Spleen (tissue), 11 donors: Measurements from ENCODE around the gene NDOR1. TPM values are rescaled to one million over a fixed set of nuclear protein-coding genes. Genes with fewer than 3 reads are reported as not detected.

Experiments used
- DNase-seq: peaks from one replicate; pipeline ENCODE4 v3.0.0-alpha.2; 2020
- H3K27ac ChIP-seq, 8 donors: fragments of 200-600 bp; sonication (generic) in 7 of 8; 1 replicate in 4 of 8; 2 replicates in 4 of 8; pipeline versions ENCODE4 v1.5.0 to v1.8.0; 2016 to 2021; ENCODE audit warnings: inconsistent platforms in 4 of 8, mild to moderate bottlenecking in 4 of 8, moderate library complexity in 1 of 8
- H3K27me3 ChIP-seq, 7 donors: fragments of 200-600 bp; sonication (generic) in 6 of 7; replicated peaks in 1 of 7; 1 replicate in 4 of 7; 2 replicates in 3 of 7; pipeline versions ENCODE4 v1.5.0 to v1.8.0; 2016 to 2021; ENCODE audit warnings: inconsistent platforms in 3 of 7, mild to moderate bottlenecking in 1 of 7
- H3K36me3 ChIP-seq, 6 donors: fragments of 200-600 bp; sonication (generic) in 5 of 6; 1 replicate in 4 of 6; 2 replicates in 2 of 6; pipeline versions ENCODE4 v1.5.0 to v1.8.0; 2016 to 2021; ENCODE audit warnings: inconsistent platforms in 2 of 6
- H3K4me1 ChIP-seq, 6 donors: fragments of 200-600 bp; sonication (generic) in 5 of 6; 1 replicate in 3 of 6; 2 replicates in 3 of 6; pipeline versions ENCODE4 v1.5.0 to v1.8.0; 2016 to 2021; ENCODE audit warnings: inconsistent platforms in 3 of 6
- H3K4me3 ChIP-seq, 8 donors: fragments of 200-600 bp; sonication (generic) in 7 of 8; 1 replicate in 4 of 8; 2 replicates in 4 of 8; pipeline versions ENCODE4 v1.5.0 to v1.8.0; 2016 to 2021; ENCODE audit warnings: inconsistent platforms in 4 of 8, mild to moderate bottlenecking in 4 of 8, moderate library complexity in 2 of 8
- H3K9me3 ChIP-seq, 8 donors: fragments of 200-600 bp; sonication (generic) in 7 of 8; 1 replicate in 4 of 8; 2 replicates in 4 of 8; pipeline versions ENCODE4 v1.5.0 to v1.8.0; 2016 to 2021; ENCODE audit warnings: inconsistent platforms in 4 of 8
- CTCF ChIP-seq, 11 experiments: fragments of 200-600 bp in 7 of 11; fragments of 450-650 bp in 4 of 11; sonication (generic) in 4 of 11; IDR thresholded peaks in 8 of 11; conservative IDR thresholded peaks in 3 of 11; 1 replicate in 7 of 11; 2 replicates in 4 of 11; pipeline versions ENCODE4 v1.4.0 to v1.8.0; 2016 to 2021; ENCODE audit warnings: antibody characterized with exemption in 11 of 11, inconsistent platforms in 4 of 11, mild to moderate bottlenecking in 1 of 11
- POLR2A ChIP-seq, 3 donors: fragments of 450-650 bp; IDR thresholded peaks; one replicate each; pipeline ENCODE4 v1.5.1; 2017; ENCODE audit warnings: antibody characterized with exemption in 3 of 3, mild to moderate bottlenecking in 1 of 3
- POLR2AphosphoS5 ChIP-seq, 3 donors: sonication (generic); formaldehyde crosslinking; IDR thresholded peaks; one replicate each; pipeline ENCODE4 v1.5.1; 2017; ENCODE audit warnings: antibody characterized with exemption in 3 of 3
- WGBS, 5 donors: extraction: QIAGEN DNeasy Blood & Tissue Kit in 3 of 5; methylation state at CpG; one replicate each; pipeline versions ENCODE4 v1.1.5 to v1.1.7; 2013 to 2018; 5-methylcytosine and 5-hydroxymethylcytosine counted together
- intact Hi-C: fragments of 100-400 bp; cut with DNase I; formaldehyde crosslinking; loops from one replicate; pipeline ENCODE4 v1.15.0; 2023; ENCODE audit warnings: low total_unique reads
- polyA plus RNA-seq, 3 donors: library from polyadenylated mRNA; stranded (reverse); fragments of 200-250 nt; gene quantifications; one replicate each; pipeline ENCODE4 v1.2.1, GENCODE V29; 2013
- total RNA-seq, 7 donors: library from RNA; depleted of rRNA in 3 of 7; stranded (reverse); fragments of >200 nt in 3 of 7; fragmentation: NEBNext Ultra II Directional in 4 of 7; extraction: Animal tissue kit (Norgen Biotek cat#: 25700) in 4 of 7; gene quantifications; one replicate each; pipeline versions ENCODE4 v1.1.0 to v1.2.1, GENCODE V29; 2016 to 2021
- donor health status: healthy with polysubstance abuse.
- donor health status: DM: no; HTN: no; CAD: no; lungs with moderate emphysema.
- donor health status: DM: no; HTN: no; CAD: no.
- donor health status: Bipolar disorder and iron deficiency.
- donor health status: healthy.
- donor health status: DM: no; HTN: no; CAD: no.
- donor health status: DM: yes; HTN: yes; CAD: no.

NDOR1 gene
- total and polyA plus RNA-seq, 10 donors = 6.3 to 28.7 (median 19.5) TPM

- WGBS, 5 donors = 92 to 97% (median 95%) methylated on average over 21 to 27 of the region's 27 CpGs
- no peaks in the 10 kb centered on the region for H3K9me3 ChIP-seq
- intact Hi-C loops = no loop called here
- H3K27ac ChIP-seq = no peak overlapping the region
- H3K27me3 ChIP-seq = no peaks in the 10 kb centered on the region
- H3K4me1 ChIP-seq = peaks cover 16 to 42% (median 31%) of the 10 kb centered on the region in 6 donors
- H3K36me3 ChIP-seq = peaks cover 0 to 85% (median 67%) of the 10 kb centered on the region in 6 donors
- no peak for DNase-seq
- no peak overlapping the region for H3K4me3 ChIP-seq
- no peak for TF ChIP-seq CTCF (IDR thresholded peaks at IDR 0.05 in 8 of 11, conservative IDR thresholded peaks at IDR 0.05 in 3 of 11)
- no peak for TF ChIP-seq POLR2AphosphoS5 (IDR thresholded peaks at IDR 0.05)
- no peak for TF ChIP-seq POLR2A (IDR thresholded peaks at IDR 0.05)
Measured at GRCh38 chr9:137183980-137184595, 21.4 kb upstream of the NDOR1 start.

- Histone ChIP-seq H3K27me3 (no peaks in the 10 kb centered on the region), H3K4me1 (peaks cover 26 to 52% (median 40%) of the 10 kb centered on the region in 6 donors), H3K27ac (no peak overlapping the region), H3K36me3 (peaks cover 0 to 81% (median 63%) of the 10 kb centered on the region in 6 donors), H3K4me3 (no peak overlapping the region), H3K9me3 (no peaks in the 10 kb centered on the region)
- 94 to 97% (median 95%) methylated on average over 46 to 48 of the region's 48 CpGs for WGBS, 5 donors
- TF ChIP-seq POLR2AphosphoS5 (IDR thresholded peaks at IDR 0.05) (no peak), POLR2A (IDR thresholded peaks at IDR 0.05) (no peak), CTCF (IDR thresholded peaks at IDR 0.05 in 8 of 11, conservative IDR thresholded peaks at IDR 0.05 in 3 of 11) (no peak)
- intact Hi-C loops = no loop called here
- no peak for DNase-seq
Measured at GRCh38 chr9:137184881-137185660, 20.4 kb upstream of the NDOR1 start.

- TF ChIP-seq POLR2AphosphoS5 (IDR thresholded peaks at IDR 0.05) (no peak), CTCF (IDR thresholded peaks at IDR 0.05 in 8 of 11, conservative IDR thresholded peaks at IDR 0.05 in 3 of 11) (no peak), POLR2A (IDR thresholded peaks at IDR 0.05) (no peak)
- 93 to 98% (median 97%) methylated on average over 11 to 19 of the region's 19 CpGs for WGBS, 5 donors
- Histone ChIP-seq H3K27ac (no peak overlapping the region), H3K9me3 (no peaks in the 10 kb centered on the region), H3K4me3 (no peak overlapping the region), H3K36me3 (peaks cover 0 to 81% (median 62%) of the 10 kb centered on the region in 6 donors), H3K27me3 (no peaks in the 10 kb centered on the region), H3K4me1 (peaks cover 29 to 61% (median 48%) of the 10 kb centered on the region in 6 donors)
- intact Hi-C loops = no loop called here
- no peak for DNase-seq
Measured at GRCh38 chr9:137185921-137186320, 19.6 kb upstream of the NDOR1 start.

- Histone ChIP-seq H3K4me1 (peaks cover 29 to 64% (median 51%) of the 10 kb centered on the region in 6 donors), H3K36me3 (peaks cover 0 to 81% (median 58%) of the 10 kb centered on the region in 6 donors), H3K27ac (no peak overlapping the region), H3K27me3 (no peaks in the 10 kb centered on the region), H3K9me3 (no peaks in the 10 kb centered on the region), H3K4me3 (peak overlapping the region in 2 of 8 donors; percentile 95 to 96)
- WGBS, 5 donors = 74 to 91% (median 90%) methylated on average over 5 to 6 of the region's 6 CpGs
- TF ChIP-seq POLR2AphosphoS5 (IDR thresholded peaks at IDR 0.05) (no peak), POLR2A (IDR thresholded peaks at IDR 0.05) (no peak), CTCF (IDR thresholded peaks at IDR 0.05 in 8 of 11, conservative IDR thresholded peaks at IDR 0.05 in 3 of 11) (no peak)
- no peak for DNase-seq
- intact Hi-C loops = no loop called here
Measured at GRCh38 chr9:137186385-137186784, 19.1 kb upstream of the NDOR1 start.
